Psoas muscle (tissue), 8 donors: ENCODE measurements around the gene FGGY. TPM values are rescaled to one million over a fixed set of nuclear protein-coding genes. Genes with fewer than 3 reads are reported as not detected.

ENCODE experiments used
- ATAC-seq, 4 donors: fragments of 200-7000 bp; cut with Tn5 transposase; one replicate each; pipeline ENCODE4 v1.9.1; 2020; ENCODE audit warnings: moderate library complexity in 3 of 4, mild to moderate bottlenecking in 2 of 4
- DNase-seq, 2 donors: peaks; one replicate each; pipeline ENCODE4 v3.0.0-alpha.2; 2020
- H3K27ac ChIP-seq: fragments of 200-600 bp; one replicate; pipeline ENCODE4 v1.8.0; 2022
- H3K27me3 ChIP-seq, 3 donors: fragments of 200-600 bp in 1 of 3; one replicate each; pipeline versions ENCODE4 v1.6.1 to v1.8.0; 2013 to 2022; ENCODE audit warnings: low read length in 2 of 3, mild to moderate bottlenecking in 2 of 3, moderate library complexity in 1 of 3; ENCODE audit not compliant: insufficient read depth in 3 of 3
- H3K36me3 ChIP-seq, 2 donors: fragments of 200-600 bp in 1 of 2; one replicate each; pipeline versions ENCODE4 v1.6.1 to v1.8.0; 2013 to 2022; ENCODE audit warnings: low read depth in 1 of 2, mild to moderate bottlenecking in 1 of 2, moderate library complexity in 1 of 2; ENCODE audit not compliant: insufficient read depth in 1 of 2
- H3K4me1 ChIP-seq: fragments of 200-600 bp; one replicate; pipeline ENCODE4 v1.8.0; 2022
- H3K4me3 ChIP-seq: fragments of 200-600 bp; one replicate; pipeline ENCODE4 v1.8.0; 2022; ENCODE audit warnings: mild to moderate bottlenecking
- H3K9me3 ChIP-seq: fragments of 200-600 bp; one replicate; pipeline ENCODE4 v1.8.0; 2022
- CTCF ChIP-seq: fragments of 200-600 bp; IDR thresholded peaks from one replicate; pipeline ENCODE4 v1.8.0; 2022; ENCODE audit warnings: antibody characterized with exemption
- WGBS, 3 donors: extraction: QIAGEN DNeasy Blood & Tissue Kit; methylation state at CpG; one replicate each; pipeline versions ENCODE4 v1.1.6 to v1.1.7; 2013; 5-methylcytosine and 5-hydroxymethylcytosine counted together
- intact Hi-C, 2 donors: fragments of 100-400 bp; cut with DNase I; formaldehyde crosslinking; loops; one replicate each; pipeline versions ENCODE4 v1.11.0 to v1.14.2; 2022
- polyA plus RNA-seq, 3 donors: library from polyadenylated mRNA; stranded (reverse); fragments of 200-250 nt; gene quantifications; one replicate each; pipeline ENCODE4 v1.2.3, GENCODE V29; 2013
- total RNA-seq, 4 donors: library from RNA; stranded (reverse); fragmentation: NEBNext Ultra II Directional in 2 of 4; extraction: Animal tissue kit (Norgen Biotek cat#: 25700) in 2 of 4; gene quantifications; one replicate each; pipeline versions ENCODE4 v1.2.1 to v1.2.4, GENCODE V29; 2021 to 2023
- donor health status: healthy with polysubstance abuse.
- donor health status: DM: no; HTN: no; CAD: no; lungs with moderate emphysema.
- donor health status: Bipolar disorder and iron deficiency.
- donor health status: healthy.
- donor health status: DM: yes; HTN: yes; CAD: no.
- donor health status: DM: no; HTN: no; CAD: no.
- donor health status: DM: no; HTN: no; CAD: no.
- donor health status: DM: yes; HTN: yes; CAD: no.

Gene FGGY
- total and polyA plus RNA-seq, 7 donors: 11.9 to 72.2 (median 46.5) TPM

GRCh38 chr1:59415881-59416280, 119.0 kb downstream of the FGGY start:
- no peak for DNase-seq
- TF ChIP-seq CTCF: no peak
- Histone ChIP-seq H3K9me3 (no peaks in the 10 kb centered on the region), H3K4me3 (no peak overlapping the region), H3K27me3 (no peaks in the 10 kb centered on the region), H3K36me3 (no peaks in the 10 kb centered on the region), H3K27ac (no peak overlapping the region), H3K4me1 (peaks cover 67% of the 10 kb centered on the region)
- ATAC-seq: peak in 1 of 4 donors; percentile 25
- intact Hi-C loops: no loop called here

DNA sequence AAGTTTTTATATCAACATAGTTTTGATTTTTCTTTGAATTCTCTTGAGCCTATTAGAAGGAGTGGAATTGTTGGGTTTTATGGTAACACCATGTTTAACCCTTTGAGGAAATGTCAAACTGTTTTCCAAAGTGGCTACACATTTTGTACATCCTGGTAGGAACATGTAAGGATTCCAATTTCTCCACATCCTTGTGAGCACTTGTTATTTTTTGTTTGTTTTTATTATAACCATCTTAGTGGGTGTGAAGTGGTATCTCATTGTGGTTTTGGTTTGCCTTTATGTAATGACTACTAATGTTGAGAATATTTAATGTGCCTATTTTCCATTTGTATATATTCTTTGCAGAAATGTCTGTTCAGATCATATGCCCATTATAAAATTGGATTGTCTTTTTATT, 120.5 kb downstream of the FGGY start:
- H3K36me3 ChIP-seq: no peaks in the 10 kb centered on the region
- intact Hi-C loops: no loop called here
- no peak overlapping the region for H3K27ac ChIP-seq
- no peak for DNase-seq
- no peak for TF ChIP-seq CTCF
- ATAC-seq: no peak
- no peak overlapping the region for H3K4me3 ChIP-seq
- no peaks in the 10 kb centered on the region for H3K27me3 ChIP-seq
- no peaks in the 10 kb centered on the region for H3K9me3 ChIP-seq
- H3K4me1 ChIP-seq: peaks cover 64% of the 10 kb centered on the region

DNA sequence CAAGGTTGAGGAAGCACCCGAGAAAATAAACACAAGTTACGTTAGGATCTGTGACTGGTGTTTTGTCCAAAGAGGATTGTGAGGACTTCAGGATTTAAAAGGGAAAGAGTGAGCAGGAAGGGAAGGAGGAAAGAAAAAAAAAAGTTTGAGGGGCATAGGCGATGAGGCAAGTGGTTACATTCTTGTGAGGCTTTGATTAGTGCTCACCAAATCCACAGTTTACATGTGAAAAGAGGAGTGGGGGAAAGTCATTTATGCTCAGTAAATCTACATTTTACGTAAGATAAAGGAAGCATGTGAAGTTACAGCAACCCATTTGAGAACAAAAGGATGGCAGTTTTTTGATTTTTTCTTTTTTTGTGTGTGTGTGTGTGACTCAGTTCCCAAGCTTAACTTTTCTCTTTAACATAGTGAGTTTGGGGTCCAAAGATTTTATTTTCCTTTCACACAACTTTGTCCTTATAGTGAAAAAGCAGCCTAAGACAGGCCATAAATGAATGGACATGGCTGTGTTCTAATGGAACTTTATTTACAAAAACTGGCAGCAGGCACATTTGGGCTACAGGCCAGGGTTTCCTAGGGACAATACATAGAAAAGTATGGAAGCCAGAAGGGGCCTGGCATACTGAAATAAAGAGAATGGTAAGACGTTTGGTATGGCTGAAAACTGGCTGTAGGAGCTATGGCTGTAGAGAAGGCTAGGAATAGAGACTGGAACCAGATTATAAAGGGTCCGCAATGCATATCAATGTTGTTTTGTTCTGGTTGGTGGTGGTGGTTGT, 121.7 kb downstream of the FGGY start:
- Histone ChIP-seq H3K4me1 (peaks cover 64% of the 10 kb centered on the region), H3K27me3 (no peaks in the 10 kb centered on the region), H3K36me3 (no peaks in the 10 kb centered on the region), H3K4me3 (no peak overlapping the region), H3K27ac (peak overlapping the region; percentile 17), H3K9me3 (no peaks in the 10 kb centered on the region)
- no peak for DNase-seq
- 63 to 66% (median 65%) methylated on average over 6 of the region's 6 CpGs for WGBS, 3 donors
- no peak for TF ChIP-seq CTCF
- intact Hi-C loops: no loop called here
- no peak for ATAC-seq

- peak overlapping the region; percentile 17 for H3K27ac ChIP-seq
These were observed 122.7 kb downstream of the FGGY start for GRCh38 chr1:59419361-59420140.

More at GRCh38 chr1:59419361-59420140, 122.7 kb downstream of the FGGY start:
- ATAC-seq (no peak), DNase-seq (no peak)
- peaks cover 68% of the 10 kb centered on the region for H3K4me1 ChIP-seq
- no peaks in the 10 kb centered on the region for H3K9me3 ChIP-seq
- H3K36me3 ChIP-seq: no peaks in the 10 kb centered on the region
- H3K27me3 ChIP-seq: no peaks in the 10 kb centered on the region
- no peak overlapping the region for H3K4me3 ChIP-seq
- WGBS, 3 donors: 48 to 58% (median 51%) methylated on average over 6 of the region's 6 CpGs
- intact Hi-C loops: loop anchor here (10.0 kb wide), 2 partner anchors 125 to 275 kb away; partner anchors contain the start of gene FGGY (in 1 of the 2)
- TF ChIP-seq CTCF: no peak
